HG02870 (cell line): ENCODE measurements around the gene DHRS2.
"Not testable (repeated sequence)": the region's sequence is repeated elsewhere in the genome, so short reads cannot be mapped to it uniquely, and the experiment has no call there.

Experiments
- ATAC-seq: cut with Tn5 transposase; IDR thresholded peaks from one replicate; pipeline ENCODE4 v1.9.1; 2021; ENCODE audit warnings: mild to moderate bottlenecking, moderate library complexity; ENCODE audit not compliant: unreplicated experiment

Gene DHRS2, protein sequence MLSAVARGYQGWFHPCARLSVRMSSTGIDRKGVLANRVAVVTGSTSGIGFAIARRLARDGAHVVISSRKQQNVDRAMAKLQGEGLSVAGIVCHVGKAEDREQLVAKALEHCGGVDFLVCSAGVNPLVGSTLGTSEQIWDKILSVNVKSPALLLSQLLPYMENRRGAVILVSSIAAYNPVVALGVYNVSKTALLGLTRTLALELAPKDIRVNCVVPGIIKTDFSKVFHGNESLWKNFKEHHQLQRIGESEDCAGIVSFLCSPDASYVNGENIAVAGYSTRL

DNA sequence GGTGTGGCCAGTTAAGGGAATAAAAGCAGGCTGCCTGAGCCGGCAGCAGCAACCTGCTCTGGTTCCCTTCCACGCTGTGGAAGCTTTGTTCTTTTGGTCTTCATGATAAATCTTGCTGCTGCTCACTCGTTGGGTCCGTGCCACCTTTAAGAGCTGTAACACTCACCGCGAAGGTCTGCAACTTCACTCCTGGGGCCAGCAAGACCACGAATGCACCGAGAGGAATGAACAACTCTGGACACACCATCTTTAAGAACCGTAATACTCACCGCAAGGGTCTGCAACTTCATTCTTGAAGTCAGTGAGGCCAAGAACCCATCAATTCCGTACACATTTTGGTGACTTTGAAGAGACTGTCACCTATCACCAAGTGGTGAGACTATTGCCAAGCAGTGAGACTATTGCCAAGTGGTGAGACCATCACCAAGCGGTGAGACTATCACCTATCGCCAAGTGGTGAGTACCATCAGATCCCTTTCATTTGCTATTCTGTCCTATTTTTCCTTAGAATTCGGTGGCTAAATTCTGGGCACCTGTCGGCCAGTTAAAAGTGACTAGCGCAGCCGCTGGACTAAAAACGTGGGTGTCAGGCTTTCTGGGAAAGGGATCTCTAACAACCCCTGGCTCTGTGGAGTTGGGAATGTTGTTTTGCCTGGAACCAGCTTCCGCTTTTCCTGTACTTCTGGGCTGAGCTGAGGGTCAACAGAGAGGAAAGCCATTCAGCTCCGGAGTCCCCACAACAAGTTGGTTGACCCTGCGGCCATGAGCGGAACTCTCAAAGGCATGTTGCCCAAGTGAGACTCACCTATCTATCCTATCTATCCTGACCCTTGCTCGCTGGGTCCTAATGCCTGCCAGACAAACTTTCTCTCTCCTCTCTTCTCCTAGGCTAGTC lies at the start of gene DHRS2:
Gene DHRS2 (plus strand): TSS at position 48 of the 895 bp plus-strand sequence. CDS start 2,501 bp downstream, outside the sequence.
- no peak for ATAC-seq

DNA sequence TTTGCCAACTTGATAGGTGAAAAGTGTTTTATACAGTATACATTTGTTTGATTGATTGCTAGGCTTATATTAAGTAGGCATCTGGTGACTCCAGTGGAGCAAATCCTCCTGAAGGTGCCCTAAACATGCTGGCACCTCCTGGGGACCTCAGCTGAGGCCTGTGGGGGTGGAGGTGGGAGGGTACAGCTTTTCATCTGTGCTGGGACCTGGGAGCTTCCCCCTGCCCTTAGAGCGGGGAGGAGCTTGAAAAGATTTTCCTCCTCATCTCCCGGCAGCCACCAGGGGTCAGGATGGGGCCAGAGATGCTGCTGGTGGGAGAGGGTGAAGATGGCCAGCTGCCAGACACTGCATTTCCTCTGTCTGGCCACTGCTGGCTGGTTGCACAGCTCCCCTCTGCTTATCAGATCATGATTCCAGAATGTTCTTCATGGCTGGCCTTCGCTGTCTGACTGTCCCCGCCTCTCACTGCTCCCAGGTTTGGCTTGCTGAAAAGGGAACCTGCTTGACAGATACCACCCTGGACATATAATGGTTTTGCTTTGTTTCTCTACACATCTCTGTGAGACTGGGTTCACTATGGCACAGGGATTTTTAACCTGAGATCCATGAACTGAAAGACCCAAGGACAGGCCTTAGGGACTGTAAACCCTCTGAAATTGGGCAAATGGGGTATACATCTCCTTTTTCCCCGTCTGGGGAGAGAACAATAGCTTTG lies 47.1 kb upstream of the DHRS2 start:
- peak; percentile 96 for ATAC-seq

DNA sequence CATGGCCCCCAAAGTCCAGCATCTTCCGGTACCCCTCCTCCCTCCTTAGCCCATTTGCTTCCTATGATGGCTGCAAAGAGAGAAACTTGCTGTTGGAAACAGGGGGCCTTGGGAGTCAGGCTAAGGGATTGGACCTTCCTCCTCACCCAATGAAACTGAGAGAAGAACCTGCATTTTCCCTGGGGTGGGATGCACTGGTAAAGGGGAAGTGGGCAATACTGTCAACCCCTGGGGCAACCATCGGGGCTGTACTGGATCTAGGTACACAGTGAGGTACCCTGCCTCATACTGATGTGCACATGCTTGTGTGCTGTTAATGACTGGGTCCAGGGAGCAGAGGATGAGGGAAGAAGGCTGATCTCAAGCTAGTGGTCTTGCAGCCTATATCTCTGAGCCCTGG lies 46.6 kb upstream of the DHRS2 start:
- no peak for ATAC-seq

DNA sequence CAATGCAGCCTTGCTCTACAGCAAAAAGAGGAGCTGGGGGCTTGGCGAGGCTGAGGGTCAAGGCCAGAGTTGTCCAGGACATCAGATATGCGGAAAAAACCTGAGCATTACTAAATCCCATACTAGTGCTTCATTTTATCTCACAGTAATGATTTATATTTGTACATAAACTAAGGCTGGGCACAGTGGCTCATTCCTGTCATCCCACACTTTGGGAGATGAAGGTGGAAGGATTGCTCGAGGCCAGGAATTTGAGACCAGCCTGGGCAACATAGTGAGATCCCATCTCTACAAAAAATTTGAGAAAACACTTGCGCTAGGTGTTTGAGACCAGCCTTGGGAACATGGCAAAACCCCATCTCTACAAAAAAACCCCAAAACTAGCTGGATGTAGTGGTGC lies 46.0 kb upstream of the DHRS2 start:
- ATAC-seq: no peak

DNA sequence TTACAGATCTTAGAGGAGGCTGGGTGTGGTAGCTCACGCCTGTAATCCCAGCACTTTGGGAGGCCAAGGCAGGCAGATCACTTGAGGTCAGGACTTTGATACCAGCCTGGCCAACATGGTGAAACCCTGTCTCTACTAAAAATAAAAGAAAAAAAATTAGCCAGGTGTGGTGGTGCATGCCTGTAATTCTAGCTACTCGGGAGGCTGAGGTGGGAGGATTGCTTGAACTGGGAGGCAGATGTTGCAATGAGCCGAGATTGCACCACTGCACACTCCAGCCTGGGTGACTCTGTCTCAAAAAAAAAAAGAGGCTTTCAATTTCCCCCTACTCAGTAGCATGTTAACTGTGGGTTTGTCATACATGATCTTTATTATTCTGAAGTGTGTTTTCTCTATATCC lies 42.0 kb upstream of the DHRS2 start:
- ATAC-seq: not testable (repeated sequence)

DNA sequence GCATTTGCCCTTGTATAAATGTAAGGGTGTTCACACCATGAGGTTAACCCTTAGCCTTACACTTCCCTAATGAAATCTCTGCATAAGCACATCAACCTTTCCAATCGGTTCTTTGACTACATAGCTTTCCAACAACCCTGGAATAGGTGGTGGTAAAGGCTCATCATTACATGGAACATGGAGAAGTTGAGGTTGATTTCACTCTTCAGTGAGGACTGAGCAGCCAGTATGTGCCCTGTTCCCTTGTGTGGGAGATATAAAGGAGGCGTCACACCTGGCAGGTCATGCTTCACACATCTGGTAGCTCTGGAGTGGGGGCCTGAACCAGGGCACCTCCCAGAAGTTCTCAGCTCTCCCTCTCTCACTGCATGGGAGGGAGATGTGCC lies 35.8 kb upstream of the DHRS2 start:
- ATAC-seq: no peak

DNA sequence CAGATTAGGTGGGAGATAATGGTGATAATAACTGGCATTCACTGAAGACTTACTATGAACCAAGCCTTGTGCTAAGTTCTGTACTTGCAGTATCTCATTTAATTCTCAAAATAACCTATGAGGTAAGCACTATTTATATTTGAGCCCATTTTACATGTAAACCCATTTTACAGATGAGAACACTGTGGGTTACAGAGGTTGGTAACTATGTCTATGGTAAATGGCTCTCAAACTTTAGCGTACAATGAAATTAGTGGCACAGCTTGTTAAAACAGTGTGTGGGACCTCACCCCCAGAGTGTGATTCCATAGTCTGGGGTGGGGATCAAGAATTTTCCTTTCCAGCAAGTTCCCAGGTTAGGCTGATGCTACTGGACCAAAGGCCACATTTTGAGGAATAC lies 35.4 kb upstream of the DHRS2 start:
- no peak for ATAC-seq

DNA sequence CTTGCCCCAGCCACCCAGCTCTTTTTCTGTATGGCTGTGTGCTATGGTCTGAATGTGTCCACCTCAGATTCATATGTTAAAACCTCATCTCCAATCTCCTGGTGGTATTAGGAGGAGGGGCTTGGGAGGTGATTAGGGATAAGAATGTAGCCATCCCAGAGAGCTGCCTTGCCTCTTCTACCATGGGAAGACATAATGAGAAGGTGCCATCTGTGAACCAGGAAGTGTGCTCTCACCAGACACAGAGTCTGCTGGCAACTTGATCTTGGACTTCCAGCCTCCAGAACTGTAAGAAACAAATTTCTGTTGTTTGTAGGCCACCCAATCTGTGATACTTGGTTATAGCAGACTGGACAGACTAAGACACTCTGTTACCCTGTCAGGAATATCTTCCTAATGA lies 34.7 kb upstream of the DHRS2 start:
- no peak for ATAC-seq

DNA sequence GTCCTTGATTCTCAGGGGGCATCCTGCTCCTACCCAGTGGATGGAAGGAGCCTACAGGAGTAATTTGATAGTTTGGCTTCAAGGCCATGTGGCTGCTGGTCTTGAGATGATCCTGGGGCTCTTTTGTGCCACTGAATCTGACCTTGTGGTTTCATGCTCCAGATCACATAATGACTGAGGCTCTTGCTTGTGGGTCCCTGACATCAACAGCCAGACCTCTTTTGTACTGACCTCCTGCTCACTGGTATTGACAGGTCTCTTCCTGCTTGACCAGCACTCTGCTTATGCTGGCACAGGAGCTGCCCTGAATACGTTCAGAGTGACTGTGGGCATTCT lies 34.4 kb upstream of the DHRS2 start:
- no peak for ATAC-seq

DNA sequence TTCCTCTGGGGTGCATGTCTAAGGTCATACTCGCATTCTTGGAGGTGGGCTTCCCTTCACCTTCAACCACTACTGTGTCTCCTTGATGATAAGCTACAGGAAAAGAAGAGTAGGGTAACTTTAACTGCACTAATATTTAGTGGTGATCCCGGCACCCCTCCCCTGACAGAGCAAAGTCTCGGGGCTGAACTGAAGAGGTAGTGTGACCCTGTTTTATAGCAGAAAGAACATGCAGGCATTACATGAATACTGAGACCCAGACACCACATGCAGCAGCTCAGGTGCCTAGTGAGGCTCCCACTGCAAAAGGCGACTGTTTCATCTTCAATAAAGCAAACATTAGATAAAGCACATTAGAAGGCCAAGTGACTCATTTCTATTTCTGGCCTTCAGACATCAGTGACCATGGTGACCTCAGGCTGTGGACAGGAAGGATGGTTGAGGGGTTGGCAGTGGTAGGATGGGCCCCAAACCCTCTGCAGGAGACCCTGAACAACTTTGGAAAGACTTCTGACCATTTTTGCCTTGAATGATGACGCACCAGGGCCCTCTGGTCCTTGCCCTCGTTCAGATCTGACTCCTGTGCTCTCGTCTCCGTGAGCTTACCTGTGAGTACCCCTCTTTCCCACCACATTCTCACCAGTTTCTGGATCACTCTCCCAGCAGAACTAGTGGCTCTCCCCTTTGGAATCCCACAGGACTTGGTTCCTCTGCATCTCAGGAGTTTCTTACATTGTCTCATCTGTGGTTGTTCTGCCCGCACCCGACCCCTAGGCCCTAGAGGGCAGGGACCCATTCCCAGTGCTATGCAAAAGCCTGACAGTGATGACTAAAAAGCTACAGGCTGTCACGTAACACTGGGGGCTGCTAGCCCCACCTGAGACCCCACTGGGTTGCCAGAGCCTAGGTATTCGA lies 33.7 kb upstream of the DHRS2 start:
- no peak for ATAC-seq

DNA sequence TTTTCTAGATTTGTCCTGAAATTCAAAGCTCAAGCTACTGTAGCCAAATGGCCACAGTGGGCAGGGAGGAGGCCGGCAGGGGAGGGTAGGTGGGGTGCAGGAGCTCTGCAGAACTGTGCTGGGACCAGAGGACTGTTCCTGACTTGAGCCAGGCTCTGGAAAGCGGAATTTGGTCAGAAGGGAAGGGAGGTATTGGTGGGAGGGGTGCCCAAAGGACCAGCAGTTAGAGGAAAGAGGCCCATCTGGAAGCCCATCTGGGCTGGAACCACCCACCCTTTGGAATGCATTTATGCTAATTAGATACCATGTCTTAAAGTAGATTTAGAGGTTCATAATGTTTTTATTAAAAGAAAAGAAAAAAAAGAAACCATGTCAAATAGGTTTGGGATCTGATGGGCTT lies 33.1 kb upstream of the DHRS2 start:
- no peak for ATAC-seq

DNA sequence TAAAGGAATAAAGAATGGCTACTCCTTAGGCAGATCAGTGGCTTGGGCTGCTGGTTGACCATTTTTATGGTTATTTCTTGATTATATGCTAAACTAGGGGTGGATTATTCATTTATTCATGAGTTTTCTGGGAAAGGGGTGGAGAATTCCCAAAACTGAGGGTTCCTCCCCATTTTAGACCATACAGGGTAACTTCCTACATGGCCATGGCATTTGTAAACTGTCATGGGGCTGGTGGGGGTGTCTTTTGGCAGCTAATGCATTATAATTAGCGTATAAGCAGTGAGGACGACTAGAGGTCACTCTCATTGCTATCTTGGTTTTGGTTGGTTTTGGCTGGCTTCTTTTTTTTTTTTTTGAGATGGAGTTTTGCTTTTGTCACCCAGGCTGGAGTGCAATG lies 32.0 kb upstream of the DHRS2 start:
- no peak for ATAC-seq

DNA sequence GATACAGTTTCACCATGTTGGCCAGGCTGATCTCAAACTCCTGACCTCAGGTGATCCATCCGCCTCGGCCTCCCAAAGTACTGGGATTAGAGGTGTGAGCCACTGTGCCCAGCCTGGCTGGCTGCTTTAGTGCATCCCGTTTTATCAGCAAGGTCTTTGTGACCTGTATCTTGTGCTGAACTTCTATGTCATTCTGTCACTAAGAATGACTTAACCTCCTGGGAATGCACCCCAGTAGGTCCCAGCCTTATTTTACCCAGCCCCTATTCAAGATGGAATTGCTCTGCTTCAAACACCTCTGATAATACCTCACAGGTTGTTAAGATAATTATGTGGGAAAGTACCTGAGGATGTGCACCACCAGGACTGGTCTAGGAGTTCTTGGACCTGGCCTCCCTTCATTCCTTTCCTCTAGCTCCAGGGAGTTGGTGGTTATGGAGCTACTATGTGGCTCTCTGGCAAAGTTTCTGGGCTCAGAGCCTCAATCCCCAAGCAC lies 31.4 kb upstream of the DHRS2 start:
- no peak for ATAC-seq

DNA sequence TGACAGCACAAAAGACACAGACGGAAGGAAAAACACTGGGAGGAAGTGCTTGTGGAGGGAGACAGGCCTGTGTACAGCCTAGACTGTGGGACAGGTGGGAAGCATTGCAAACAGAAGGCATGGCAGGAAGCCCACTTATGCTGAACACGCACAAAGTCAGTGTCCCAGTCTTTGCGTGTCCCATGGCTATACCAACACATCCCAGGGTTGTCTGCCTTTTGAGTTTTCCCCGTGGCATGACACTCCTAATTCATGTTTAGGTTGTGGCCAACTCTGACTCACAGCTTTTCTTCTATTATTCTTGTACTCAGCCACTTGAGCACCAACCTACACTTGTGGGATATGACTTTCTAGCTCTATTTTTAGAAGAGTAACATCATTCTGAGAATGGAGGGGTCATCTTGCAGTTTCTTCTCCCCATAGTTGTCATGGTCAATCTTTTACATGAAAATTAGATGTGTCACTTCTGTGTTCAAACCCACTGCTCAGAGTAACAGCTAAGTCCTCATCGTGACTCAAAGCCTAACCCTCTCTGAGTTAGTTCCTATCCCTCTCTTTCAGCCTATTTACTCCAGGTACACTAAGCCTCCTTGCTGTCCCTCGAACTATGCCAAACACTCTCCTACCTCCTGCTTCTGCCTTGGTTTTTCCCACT lies 30.1 kb upstream of the DHRS2 start:
- ATAC-seq: peak; percentile 89

DNA sequence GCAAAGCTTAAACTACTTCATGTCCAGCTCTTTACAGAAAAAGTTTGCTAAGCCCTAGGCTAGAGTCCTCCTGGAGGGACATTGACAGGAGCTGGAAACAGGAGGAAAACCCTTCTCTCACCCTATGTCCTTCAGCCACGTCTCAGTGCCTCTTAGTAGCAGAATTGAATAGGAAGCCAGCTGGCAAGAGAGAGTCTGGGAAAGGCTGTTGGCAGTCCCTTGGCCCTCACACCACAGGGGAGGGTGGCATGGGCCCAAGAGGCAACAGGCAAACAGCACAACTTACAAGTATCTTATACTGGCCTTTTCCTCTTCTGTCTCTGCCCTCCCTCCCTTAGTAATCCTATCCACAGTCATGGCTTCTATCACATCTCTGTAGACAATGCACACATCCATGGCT lies 27.7 kb upstream of the DHRS2 start:
- no peak for ATAC-seq

DNA sequence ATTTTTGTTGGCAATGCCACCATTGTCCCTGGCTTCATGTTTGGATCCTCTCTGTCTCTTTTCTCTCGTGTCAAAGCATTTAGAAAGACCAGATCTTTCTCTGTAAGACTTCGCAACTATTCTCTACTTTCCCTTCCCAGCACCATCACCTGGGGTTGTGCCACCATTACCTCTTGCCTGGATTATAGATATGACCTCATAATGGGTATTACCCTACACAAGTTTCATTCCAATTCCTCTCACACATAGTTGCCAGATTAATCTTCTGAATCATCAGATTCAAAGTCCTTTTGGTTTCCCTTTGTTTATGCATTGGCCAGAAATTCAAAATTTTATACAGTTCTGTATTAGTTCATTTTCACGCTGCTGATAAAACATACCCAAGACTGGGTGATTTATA lies 27.2 kb upstream of the DHRS2 start:
- no peak for ATAC-seq

DNA sequence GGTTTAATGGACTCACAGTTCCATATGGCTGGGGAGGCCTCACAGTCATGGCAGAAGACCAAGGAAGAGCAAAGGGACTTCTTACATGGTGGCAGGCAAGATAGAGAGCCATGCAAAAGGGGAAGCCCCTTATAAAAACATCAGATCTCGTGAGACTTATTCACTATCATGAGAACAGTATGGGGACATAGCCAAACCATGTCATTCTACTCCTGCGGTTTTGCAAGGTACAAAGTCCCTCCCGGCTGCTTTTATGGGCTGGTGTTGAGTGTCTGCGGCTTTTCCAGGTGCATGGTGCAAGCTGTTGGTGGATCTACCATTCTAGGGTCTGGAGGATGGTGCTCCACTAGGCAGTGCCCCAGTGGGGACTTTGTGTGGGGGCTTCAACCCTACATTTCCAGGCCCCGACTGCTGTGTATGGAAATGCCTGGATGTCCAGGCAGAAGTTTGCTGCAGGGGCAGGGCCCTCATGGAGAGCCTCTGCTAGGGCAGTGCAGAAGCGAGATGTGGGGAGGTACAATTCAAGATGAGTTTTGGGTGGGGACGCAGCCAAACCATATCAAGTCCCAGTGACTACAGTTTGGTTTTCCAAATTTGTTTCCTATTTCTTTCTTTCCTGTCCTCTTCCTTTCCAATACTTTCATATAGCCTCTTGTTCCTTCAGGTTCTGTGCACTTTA lies 26.6 kb upstream of the DHRS2 start:
- not testable (repeated sequence) for ATAC-seq

DNA sequence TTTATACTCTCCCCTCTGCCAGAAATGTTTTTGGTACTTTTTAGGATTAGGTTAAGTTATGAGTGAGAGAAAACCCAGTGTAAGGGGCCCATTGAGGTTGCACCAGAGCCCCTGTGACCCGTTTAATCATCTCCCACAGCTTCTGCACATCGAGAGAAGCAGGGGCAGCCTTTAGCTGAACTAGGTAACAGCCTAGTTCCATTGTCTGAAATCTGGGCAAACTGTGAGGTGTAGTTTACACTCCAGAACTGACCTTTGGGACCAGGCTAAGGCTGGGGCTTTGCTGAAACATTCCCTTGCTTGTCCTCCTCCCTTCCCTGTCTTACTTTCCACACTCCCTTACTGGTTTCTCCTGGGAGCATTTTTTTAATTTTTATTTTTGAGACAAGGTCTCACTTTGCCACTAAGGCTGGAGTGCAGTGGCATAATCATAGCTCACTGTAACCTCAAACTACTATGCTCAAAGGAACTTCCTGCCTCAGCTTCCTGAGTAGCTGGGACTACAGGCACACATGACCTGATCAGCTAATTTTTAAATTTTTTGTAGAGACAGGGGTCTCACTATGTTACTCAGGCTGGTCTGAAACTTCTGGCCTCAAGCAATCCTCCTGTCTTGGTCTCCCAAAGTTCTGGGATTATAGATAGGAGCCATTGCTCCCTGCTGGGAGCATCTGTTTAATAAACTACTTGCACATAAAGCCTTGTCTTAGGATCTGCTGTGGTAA lies 25.9 kb upstream of the DHRS2 start:
- ATAC-seq: no peak

DNA sequence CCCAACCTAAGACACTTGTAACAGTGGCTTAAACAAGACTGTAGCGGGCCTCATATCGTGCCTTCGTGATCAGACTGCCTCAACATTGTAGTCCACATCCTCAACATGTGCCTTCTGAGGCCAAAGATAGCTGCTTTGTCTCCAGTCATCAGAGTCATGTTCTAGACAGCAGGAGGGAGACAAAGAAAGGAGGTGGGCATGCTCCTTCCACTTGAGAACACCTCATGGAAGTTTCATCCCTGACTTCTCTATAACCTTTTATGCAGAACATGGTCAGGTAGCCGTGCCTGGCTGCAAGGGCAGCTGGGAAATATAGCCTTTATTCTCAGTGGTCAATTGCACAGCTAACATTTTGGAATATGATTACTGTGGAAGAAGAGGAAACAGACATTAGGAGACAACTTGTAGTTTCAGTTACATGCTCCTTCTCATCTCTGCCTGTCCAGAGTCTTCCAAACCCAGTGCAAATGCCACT lies 25.3 kb upstream of the DHRS2 start:
- no peak for ATAC-seq
